HepG2 (cell line): ENCODE data around the gene PRR22. TPM values are rescaled to one million over a fixed set of nuclear protein-coding genes. Genes with fewer than 3 reads are reported as not detected.

Source experiments
- ARNTL ChIP-seq: sonication (generic); formaldehyde crosslinking; IDR thresholded peaks from 2 replicates; pipeline ENCODE4 v1.4.0; 2020; ENCODE audit warnings: mild to moderate bottlenecking, missing genetic modification reagents
- CBX5 ChIP-seq: sonication (generic); formaldehyde crosslinking; IDR thresholded peaks from 2 replicates; pipeline ENCODE4 v1.4.0; 2020; ENCODE audit warnings: missing genetic modification reagents, borderline replicate concordance
- CREBL2 ChIP-seq: sonication (generic); formaldehyde crosslinking; IDR thresholded peaks from 2 replicates; pipeline ENCODE4 v1.8.1; 2023; ENCODE audit warnings: missing genetic modification reagents, mild to moderate bottlenecking, borderline replicate concordance
- FOXM1 ChIP-seq: sonication (generic); formaldehyde crosslinking; IDR thresholded peaks from 2 replicates; pipeline ENCODE4 v1.5.0; 2020; ENCODE audit warnings: missing genetic modification reagents
- HIVEP1 ChIP-seq: sonication (generic); formaldehyde crosslinking; IDR thresholded peaks from 2 replicates; pipeline ENCODE4 v1.4.0; 2020; ENCODE audit warnings: mild to moderate bottlenecking, missing genetic modification reagents
- HNF4G ChIP-seq, 2 experiments: sonication (generic) in 1 of 2; formaldehyde crosslinking in 1 of 2; IDR thresholded peaks; 2 replicates each; pipeline versions ENCODE4 v1.4.0 to v1.6.1; 2011 to 2020; ENCODE audit warnings: borderline replicate concordance in 2 of 2, low read depth in 2 of 2, mild to moderate bottlenecking in 2 of 2, low read length in 1 of 2, missing genetic modification reagents in 1 of 2, moderate library complexity in 1 of 2
- HNRNPLL ChIP-seq: fragments of 200-400 bp; formaldehyde crosslinking; IDR thresholded peaks from 2 replicates; pipeline ENCODE4 v1.6.1; 2017; ENCODE audit warnings: mild to moderate bottlenecking, low read depth, low read length; ENCODE audit not compliant: poor library complexity, severe bottlenecking
- MED1 ChIP-seq: sonication (generic); formaldehyde crosslinking; IDR thresholded peaks from 2 replicates; pipeline ENCODE4 v1.4.0; 2020; ENCODE audit warnings: missing genetic modification reagents
- MYPOP ChIP-seq: sonication (generic); formaldehyde crosslinking; IDR thresholded peaks from 2 replicates; pipeline ENCODE4 v1.8.1; 2023; ENCODE audit warnings: mild to moderate bottlenecking, moderate library complexity, missing genetic modification reagents
- PRMT3 ChIP-seq: sonication (generic); formaldehyde crosslinking; IDR thresholded peaks from 2 replicates; pipeline ENCODE4 v1.8.1; 2022; ENCODE audit warnings: low read depth, mild to moderate bottlenecking, moderate library complexity, missing genetic modification reagents, borderline replicate concordance
- RBAK ChIP-seq: sonication (generic); formaldehyde crosslinking; IDR thresholded peaks from 2 replicates; pipeline ENCODE4 v1.5.1; 2020; ENCODE audit warnings: mild to moderate bottlenecking, missing genetic modification reagents
- YEATS2 ChIP-seq: sonication (generic); formaldehyde crosslinking; IDR thresholded peaks from 2 replicates; pipeline ENCODE4 v1.4.0; 2020; ENCODE audit warnings: missing genetic modification reagents, borderline replicate concordance
- ZFAT ChIP-seq: sonication (generic); formaldehyde crosslinking; conservative IDR thresholded peaks from 2 replicates; pipeline ENCODE4 v1.8.1; 2023; ENCODE audit warnings: missing genetic modification reagents, inconsistent platforms
- ZFP1 ChIP-seq: IDR thresholded peaks from 2 replicates; pipeline ENCODE4 v1.6.1; 2016
- ZNF362 ChIP-seq: sonication (generic); formaldehyde crosslinking; IDR thresholded peaks from 2 replicates; pipeline ENCODE4 v1.4.0; 2020; ENCODE audit warnings: missing genetic modification reagents, mild to moderate bottlenecking, borderline replicate concordance
- ZNF503 ChIP-seq: sonication (generic); formaldehyde crosslinking; IDR thresholded peaks from 2 replicates; pipeline ENCODE4 v1.4.0; 2020; ENCODE audit warnings: missing genetic modification reagents
- ZNF558 ChIP-seq: sonication (generic); formaldehyde crosslinking; IDR thresholded peaks from 2 replicates; pipeline ENCODE4 v1.9.0; 2022; ENCODE audit warnings: mild to moderate bottlenecking, missing genetic modification reagents, borderline replicate concordance
- ZNF574 ChIP-seq: sonication (generic); formaldehyde crosslinking; IDR thresholded peaks from 2 replicates; pipeline ENCODE4 v1.4.0; 2020; ENCODE audit warnings: missing genetic modification reagents
- ZNF607 ChIP-seq: sonication (generic); formaldehyde crosslinking; IDR thresholded peaks from 2 replicates; pipeline ENCODE4 v1.5.1; 2020; ENCODE audit warnings: missing genetic modification reagents, mild to moderate bottlenecking, borderline replicate concordance
- ZNF766 ChIP-seq: sonication (generic); formaldehyde crosslinking; IDR thresholded peaks from 2 replicates; pipeline ENCODE4 v1.5.0; 2020; ENCODE audit warnings: missing genetic modification reagents, borderline replicate concordance
- polyA plus RNA-seq, 8 experiments: library from polyadenylated mRNA; depleted of rRNA in 3 of 8; stranded (reverse) in 7 of 8; unstranded in 1 of 8; fragments of >200 nt; fragmentation: Illumina TruSeq in 4 of 8; extraction: Trizol in 4 of 8; gene quantifications; 2 replicates each; pipeline versions ENCODE4 v1.2.1 to v1.2.3, GENCODE V29; 2011 to 2016; ENCODE audit warnings: low read depth in 4 of 8, missing spikeins in 1 of 8, mixed read lengths in 1 of 8; ENCODE audit not compliant: insufficient read depth in 1 of 8
- total RNA-seq, 5 experiments: library from RNA; depleted of rRNA; stranded (reverse); fragments of >200 nt; fragmentation: Illumina TruSeq; extraction: Trizol; gene quantifications; 2 replicates each; pipeline ENCODE4 v1.2.3, GENCODE V29; 2016; ENCODE audit warnings: low read depth in 1 of 5

The PRR22 gene
- total and polyA plus RNA-seq, 2 of the 13 experiments (the other 11 are each of a cell fraction or from before 2014, with no cell fraction given), result 0.84 to 2.3 TPM

GRCh38 chr19:5790559-5791520, 6.3 kb upstream of the PRR22 start, which contains the start of gene DUS3L (continued):
- TF ChIP-seq ZNF558, result peak; percentile 87; the same call in 1 of the 2 replicates
- TF ChIP-seq ZNF766 (CRISPR knock-in tag), result peak; percentile 15; the same call in 1 of the 2 replicates
- no peak; the same call in 1 of the 2 replicates for TF ChIP-seq CBX5 (CRISPR knock-in tag)
- 0 out of 2 replicates have a peak, but pooled peaks have one; percentile 36 for TF ChIP-seq ZNF362 (CRISPR knock-in tag)
- TF ChIP-seq MED1 (CRISPR knock-in tag), result peak; percentile 23; the same call in 1 of the 2 replicates
- TF ChIP-seq PRMT3 (CRISPR knock-in tag), result no peak
- 0 out of 2 replicates have a peak, but pooled peaks have one; percentile 78 for TF ChIP-seq CREBL2 (CRISPR knock-in tag)
- TF ChIP-seq RBAK (CRISPR knock-in tag), result no peak
- TF ChIP-seq ZNF503, result no peak
- peak; percentile 85; the same call in 1 of the 2 replicates for TF ChIP-seq YEATS2 (CRISPR knock-in tag)
- peak; percentile 89 for TF ChIP-seq ZNF574
- peak; percentile 82; the same call in 1 of the 2 replicates for TF ChIP-seq ZNF607
- TF ChIP-seq HNF4G (IDR thresholded peaks at IDR 0.05; ENCODE audit: borderline replicate concordance, low read depth, low read length), result no peak
- no peak for TF ChIP-seq HNF4G (CRISPR knock-in tag; IDR thresholded peaks at IDR 0.05; ENCODE audit: borderline replicate concordance, low read depth)
- TF ChIP-seq HIVEP1 (CRISPR knock-in tag), result peak; percentile 89
- no peak for TF ChIP-seq ZFAT (CRISPR knock-in tag)
- TF ChIP-seq ARNTL (CRISPR knock-in tag), result peak; percentile 96
- TF ChIP-seq HNRNPLL, result peak; percentile 89
- TF ChIP-seq ZFP1, result peak; percentile 25; the same call in 1 of the 2 replicates
- 0 out of 2 replicates have a peak, but pooled peaks have one; percentile 27 for TF ChIP-seq FOXM1 (CRISPR knock-in tag)
- TF ChIP-seq MYPOP (CRISPR knock-in tag), result 0 out of 2 replicates have a peak, but pooled peaks have one; percentile 56
